Hepatocyte (in vitro differentiated cells): ENCODE measurements around the gene PRM2. TPM values are rescaled to one million over a fixed set of nuclear protein-coding genes. Genes with fewer than 3 reads are reported as not detected.

Source experiments
- DNase-seq: peaks from one replicate; pipeline ENCODE4 v3.0.0-alpha.2; 2016; ENCODE audit warnings: low spot score
- H2AFZ ChIP-seq: fragments of 200-600 bp; sonication (generic); 2 replicates; pipeline ENCODE4 v1.6.0; 2016; ENCODE audit warnings: antibody characterized with exemption, mild to moderate bottlenecking
- H3K27ac ChIP-seq: fragments of 200-600 bp; sonication (generic); 2 replicates; pipeline ENCODE4 v1.5.1; 2016; ENCODE audit warnings: mild to moderate bottlenecking
- H3K27me3 ChIP-seq: fragments of 200-600 bp; sonication (generic); 2 replicates; pipeline ENCODE4 v1.6.1; 2016
- H3K36me3 ChIP-seq: fragments of 200-600 bp; sonication (generic); replicated peaks from 2 replicates; pipeline ENCODE4 v1.5.1; 2016; ENCODE audit warnings: low read depth; ENCODE audit not compliant: insufficient read depth
- H3K4me1 ChIP-seq: fragments of 200-600 bp; sonication (generic); 2 replicates; pipeline ENCODE4 v1.5.1; 2016; ENCODE audit warnings: mild to moderate bottlenecking, moderate library complexity; ENCODE audit not compliant: insufficient read depth
- H3K4me2 ChIP-seq: fragments of 200-600 bp; sonication (generic); 2 replicates; pipeline ENCODE4 v1.6.0; 2016
- H3K4me3 ChIP-seq: fragments of 200-600 bp; sonication (generic); 2 replicates; pipeline ENCODE4 v1.5.1; 2016; ENCODE audit warnings: mild to moderate bottlenecking
- H3K79me2 ChIP-seq: fragments of 200-600 bp; sonication (generic); 2 replicates; pipeline ENCODE4 v1.6.0; 2017; ENCODE audit warnings: mild to moderate bottlenecking
- H3K9me2 ChIP-seq: fragments of 200-600 bp; sonication (generic); replicated peaks from 2 replicates; pipeline ENCODE4 v1.6.0; 2017; ENCODE audit warnings: mild to moderate bottlenecking; ENCODE audit not compliant: insufficient read depth
- H3K9me3 ChIP-seq: fragments of 200-600 bp; sonication (generic); 2 replicates; pipeline ENCODE4 v1.5.1; 2016; ENCODE audit warnings: low read depth, mild to moderate bottlenecking
- H4K20me1 ChIP-seq: fragments of 200-600 bp; sonication (generic); 2 replicates; pipeline ENCODE4 v1.6.0; 2016; ENCODE audit warnings: mild to moderate bottlenecking; ENCODE audit not compliant: insufficient read depth, poor library complexity, severe bottlenecking
- CTCF ChIP-seq: fragments of 200-600 bp; sonication (generic); IDR thresholded peaks from 2 replicates; pipeline ENCODE4 v1.5.1; 2016; ENCODE audit warnings: antibody characterized with exemption, mild to moderate bottlenecking; ENCODE audit not compliant: poor library complexity
- EZH2 ChIP-seq: fragments of 200-600 bp; sonication (generic); IDR thresholded peaks from 2 replicates; pipeline ENCODE4 v1.6.1; 2016; ENCODE audit warnings: antibody characterized with exemption, mild to moderate bottlenecking, borderline replicate concordance
- EZH2phosphoT487 ChIP-seq: fragments of 200-600 bp; sonication (generic); IDR thresholded peaks from one replicate; pipeline ENCODE4 v1.6.1; 2018; ENCODE audit warnings: antibody characterized with exemption, mild to moderate bottlenecking, low read depth, moderate library complexity; ENCODE audit not compliant: unreplicated experiment, severe bottlenecking
- WGBS: methylation state at CpG from one replicate; pipeline ENCODE4 v1.1.6; 2016; ENCODE audit warnings: low lambda C conversion rate; ENCODE audit errors: missing lambda C conversion rate; 5-methylcytosine and 5-hydroxymethylcytosine counted together
- polyA plus RNA-seq: library from polyadenylated mRNA; unstranded; fragments of >200 nt; fragmentation: Nextera tagmentation; extraction: Ambion mirVana; gene quantifications from 2 replicates; pipeline ENCODE4 v1.2.1, GENCODE V29; 2016
- total RNA-seq: library from RNA; depleted of rRNA; stranded (reverse); fragments of >200 nt; gene quantifications from 2 replicates; pipeline ENCODE4 v1.2.3, GENCODE V29; 2014

The PRM2 gene
- total and polyA plus RNA-seq, 2 experiments from 2014 or later = not detected

- no peak overlapping the region for H2AFZ ChIP-seq
- H3K4me1 ChIP-seq = peaks cover 10% of the 10 kb centered on the region
- no peak overlapping the region for H3K27ac ChIP-seq
- H3K9me2 ChIP-seq = no peaks in the 10 kb centered on the region
- no peaks in the 10 kb centered on the region for H3K9me3 ChIP-seq
- H3K79me2 ChIP-seq = no peaks in the 10 kb centered on the region
- H3K27me3 ChIP-seq = no peaks in the 10 kb centered on the region
- H3K4me3 ChIP-seq = no peak overlapping the region
- no peak for DNase-seq
- H3K4me2 ChIP-seq = no peak overlapping the region
- no peak for TF ChIP-seq EZH2phosphoT487
- TF ChIP-seq EZH2 = no peak
- TF ChIP-seq CTCF = no peak
- H4K20me1 ChIP-seq = no peaks in the 10 kb centered on the region
- WGBS = 97% methylated on average over 10 of the region's 10 CpGs
- no peaks in the 10 kb centered on the region for H3K36me3 ChIP-seq
These were observed 4.7 kb downstream of the PRM2 start for GRCh38 chr16:11271610-11272009.

- H3K36me3 ChIP-seq = no peaks in the 10 kb centered on the region
- WGBS = 87% methylated on average over 2 of the region's 2 CpGs
- H4K20me1 ChIP-seq = no peaks in the 10 kb centered on the region
- no peaks in the 10 kb centered on the region for H3K79me2 ChIP-seq
- TF ChIP-seq CTCF = no peak
- TF ChIP-seq EZH2 = no peak
- no peak for TF ChIP-seq EZH2phosphoT487
- H3K9me3 ChIP-seq = no peaks in the 10 kb centered on the region
- no peak overlapping the region for H3K4me3 ChIP-seq
- no peak overlapping the region for H3K4me2 ChIP-seq
- DNase-seq = no peak
- no peak overlapping the region for H3K27ac ChIP-seq
- H3K27me3 ChIP-seq = no peaks in the 10 kb centered on the region
- no peaks in the 10 kb centered on the region for H3K9me2 ChIP-seq
- peaks cover 10% of the 10 kb centered on the region for H3K4me1 ChIP-seq
- H2AFZ ChIP-seq = no peak overlapping the region
These were observed 5.6 kb downstream of the PRM2 start for GRCh38 chr16:11270602-11271162.

GRCh38 chr16:11268921-11269375, 7.3 kb downstream of the PRM2 start, which contains the start of gene TNP2:
Gene TNP2, minus strand, starts transcription at chr16:11269325. Its CDS starts 63 bp downstream, at chr16:11269262.
- peaks cover 7% of the 10 kb centered on the region for H3K4me1 ChIP-seq
- no peak within 1 kb of the TSS for H3K4me3 ChIP-seq
- no peaks in the 10 kb centered on the region for H3K36me3 ChIP-seq
- H3K4me2 ChIP-seq = no peak within 1 kb of the TSS
- no peak for DNase-seq
- no peak within 1 kb of the TSS for H3K27ac ChIP-seq
- no peaks in the 10 kb centered on the region for H3K9me3 ChIP-seq
- H3K79me2 ChIP-seq = no peaks in the 10 kb centered on the region
- no peak within 1 kb of the TSS for H2AFZ ChIP-seq
- no peak for TF ChIP-seq EZH2phosphoT487
- no peak for TF ChIP-seq CTCF
- no peak for TF ChIP-seq EZH2
- WGBS = over 99% methylated on average over 11 of the region's 11 CpGs
- H4K20me1 ChIP-seq = no peaks in the 10 kb centered on the region
- no peaks in the 10 kb centered on the region for H3K27me3 ChIP-seq
- no peaks in the 10 kb centered on the region for H3K9me2 ChIP-seq
